Bronchus fibroblast of lung (primary cell): ENCODE data around the gene VNN1. TPM values are rescaled to one million over a fixed set of nuclear protein-coding genes. Genes with fewer than 3 reads are reported as not detected.

Source experiments
- total RNA-seq: library from RNA; depleted of rRNA; stranded (reverse); fragments of >200 nt; gene quantifications from 2 replicates; pipeline ENCODE4 v1.2.3, GENCODE V29; 2015

Gene VNN1
- total RNA-seq: under 0.01 TPM in 1 of 2 replicates, not detected in the other

DNA sequence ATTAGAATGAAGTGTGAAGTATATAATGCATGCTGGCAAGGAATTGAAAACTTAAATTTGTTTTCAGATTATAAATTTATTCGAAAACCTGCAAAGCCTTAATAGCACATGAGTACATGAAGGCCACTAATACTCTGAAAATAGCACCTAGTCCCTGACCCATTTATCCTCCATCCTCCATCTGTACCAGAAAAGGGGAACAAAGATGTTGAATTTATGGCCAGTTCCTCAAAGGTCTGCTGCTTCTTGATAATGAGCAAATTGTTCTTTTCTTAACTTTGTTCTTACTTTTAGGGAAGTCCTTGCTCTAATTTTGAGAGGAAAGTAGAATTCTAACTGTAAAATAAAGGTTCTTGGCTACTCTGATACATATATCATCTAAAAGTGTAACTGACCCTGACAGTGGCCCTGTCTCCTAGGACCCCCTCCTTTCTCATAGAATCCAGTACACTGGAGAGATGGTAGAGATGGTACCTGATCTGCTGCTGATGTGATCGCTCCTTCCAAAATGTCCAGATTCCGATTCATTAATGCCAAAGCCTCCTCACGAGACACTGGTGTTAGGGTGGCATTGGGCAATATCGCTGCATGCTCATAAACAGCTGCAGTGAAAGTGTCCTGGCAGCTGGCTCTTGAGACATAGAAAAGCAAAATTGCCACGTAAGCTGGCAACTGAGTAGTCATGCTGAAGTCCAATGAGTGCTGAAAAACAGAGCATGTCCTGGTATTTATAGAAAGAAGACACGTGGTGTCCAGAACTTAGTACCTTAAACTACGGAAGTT, at the start of gene VNN1:
Gene VNN1, minus strand, starts transcription at position 704 of the 783 bp plus-strand sequence. Its CDS starts 20 bp downstream, at position 684.

GRCh38 chr6:132659082-132659481, 54.8 kb downstream of the VNN1 start, which contains the start of gene TAAR1:
Gene TAAR1, minus strand, starts transcription at chr6:132659182. Its CDS starts 13,179 bp downstream, at chr6:132646003.

Other genes starting within 250 kb of the VNN1 start
- gene STX7, start 200.9 kb downstream of the VNN1 start, total RNA-seq: 24.9 and 28.1 TPM in 2 replicates
- gene TAAR9, start 175.8 kb downstream of the VNN1 start, total RNA-seq: not detected in 2 replicates
- gene TAAR8, start 161.4 kb downstream of the VNN1 start, total RNA-seq: not detected in 2 replicates
- not detected in 2 replicates for gene TAAR6, start 143.7 kb downstream of the VNN1 start, total RNA-seq
- gene TAAR5, start 124.3 kb downstream of the VNN1 start, total RNA-seq: not detected in 2 replicates
- not detected in 2 replicates for gene TAAR2, start 89.8 kb downstream of the VNN1 start, total RNA-seq
- not detected in 2 replicates for gene TAAR1, start 54.9 kb downstream of the VNN1 start, total RNA-seq
- not detected in 2 replicates for gene VNN2, start 43.8 kb upstream of the VNN1 start, total RNA-seq
- gene SLC18B1, start 84.6 kb upstream of the VNN1 start, total RNA-seq: 3.6 and 3.9 TPM in 2 replicates
- 1,824 and 1,867 TPM in 2 replicates for gene RPS12, start 100.5 kb upstream of the VNN1 start, total RNA-seq